Ammon's horn (tissue), 1 donor: Measurements from ENCODE around the gene PCARE.

ENCODE experiments used
- DNase-seq: peaks from one replicate; pipeline ENCODE4 v3.0.0-alpha.2; 2016; ENCODE audit warnings: low spot score

PCARE gene

DNA sequence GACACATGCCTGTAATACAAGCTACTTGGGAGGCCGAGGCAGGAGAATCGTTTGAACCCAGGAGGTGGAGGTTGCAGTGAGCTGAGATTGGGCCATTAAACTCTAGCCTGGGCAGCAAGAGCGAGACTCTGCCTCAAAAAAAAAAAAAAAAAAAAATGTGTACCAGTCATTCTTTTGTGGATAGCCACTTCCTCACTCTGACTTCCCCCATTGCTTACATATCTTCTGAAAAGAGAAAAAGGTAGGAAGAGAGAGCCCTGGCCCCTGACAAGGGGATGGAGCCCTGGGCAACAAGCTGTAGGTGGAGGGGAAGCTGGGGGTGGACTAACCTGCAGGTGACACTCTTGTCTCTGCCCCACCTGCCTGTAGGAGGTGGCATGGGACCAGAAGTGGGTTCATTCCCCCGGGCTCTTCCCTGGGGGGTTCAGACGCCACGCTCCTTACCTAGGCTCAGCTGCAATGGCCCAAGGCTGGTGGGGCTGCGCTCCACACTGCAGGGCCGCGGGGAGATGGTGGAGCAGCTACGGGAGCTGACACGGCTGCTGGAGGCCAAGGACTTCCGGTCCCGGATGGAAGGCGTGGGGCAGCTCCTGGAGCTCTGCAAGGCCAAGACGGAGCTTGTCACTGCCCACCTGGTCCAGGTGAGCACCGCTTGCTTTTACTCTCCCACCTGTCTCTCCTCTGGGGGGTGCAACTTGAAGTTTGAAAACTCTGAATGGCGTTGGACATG is 39.1 kb downstream of the PCARE start:
- no peak for DNase-seq

DNA sequence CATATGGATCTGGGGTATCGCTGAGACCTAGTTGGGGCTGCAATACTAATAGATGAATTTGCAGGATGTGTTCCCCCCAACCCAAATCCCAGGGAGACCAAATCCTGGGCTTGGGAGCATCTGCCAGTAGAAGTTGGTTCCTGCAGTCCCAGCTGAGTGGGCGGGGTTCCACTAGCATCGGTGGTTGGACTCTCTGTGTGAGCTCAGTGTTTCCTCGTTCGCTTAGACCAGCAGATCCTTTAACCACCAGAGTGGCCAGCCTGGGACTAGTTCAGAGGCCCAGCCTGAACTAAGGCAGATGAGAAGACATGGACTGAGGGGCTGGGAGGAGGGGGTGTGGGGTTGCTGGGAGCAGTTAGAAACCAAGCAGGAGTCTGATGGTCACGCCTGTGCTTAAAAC is 40.7 kb downstream of the PCARE start:
- no peak for DNase-seq

DNA sequence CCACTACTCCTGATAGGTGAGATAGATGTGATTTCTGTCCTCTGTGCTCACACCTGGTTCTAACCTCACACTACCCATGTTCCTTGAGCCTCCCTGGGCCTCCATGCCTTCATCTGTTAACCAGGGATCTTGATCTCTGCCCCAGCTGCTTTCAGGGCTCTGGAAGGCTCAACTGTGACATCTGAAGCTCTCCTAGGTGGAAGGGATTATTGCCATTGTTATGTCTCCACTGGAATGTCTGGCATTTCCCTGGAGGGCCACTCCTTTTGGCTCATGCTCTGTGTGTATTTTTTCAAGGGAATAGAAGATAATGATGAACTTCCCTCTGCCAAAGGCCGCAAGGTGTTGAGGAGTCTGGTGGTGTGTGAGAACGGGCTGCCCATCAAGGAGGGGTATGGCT is 41.2 kb downstream of the PCARE start:
- no peak for DNase-seq

DNA sequence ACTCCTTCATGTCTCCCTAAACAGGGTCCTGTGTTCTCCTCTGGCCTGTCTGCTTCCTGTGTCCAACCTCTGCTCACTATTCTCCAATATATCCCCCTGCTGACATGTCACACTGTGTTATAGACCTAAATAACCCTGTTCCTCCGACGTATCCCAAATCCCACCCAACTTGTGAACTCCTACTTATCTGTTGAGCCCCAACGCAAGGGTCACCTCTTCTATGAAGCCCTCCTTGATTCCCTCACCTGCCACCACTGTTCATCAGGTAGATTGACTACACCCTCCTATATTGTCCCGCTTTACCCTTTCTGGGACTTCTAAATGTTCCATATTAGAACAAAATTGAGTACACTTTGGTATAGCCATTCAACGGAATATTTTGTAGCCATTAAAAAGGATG is 42.1 kb downstream of the PCARE start:
- no peak for DNase-seq

DNA sequence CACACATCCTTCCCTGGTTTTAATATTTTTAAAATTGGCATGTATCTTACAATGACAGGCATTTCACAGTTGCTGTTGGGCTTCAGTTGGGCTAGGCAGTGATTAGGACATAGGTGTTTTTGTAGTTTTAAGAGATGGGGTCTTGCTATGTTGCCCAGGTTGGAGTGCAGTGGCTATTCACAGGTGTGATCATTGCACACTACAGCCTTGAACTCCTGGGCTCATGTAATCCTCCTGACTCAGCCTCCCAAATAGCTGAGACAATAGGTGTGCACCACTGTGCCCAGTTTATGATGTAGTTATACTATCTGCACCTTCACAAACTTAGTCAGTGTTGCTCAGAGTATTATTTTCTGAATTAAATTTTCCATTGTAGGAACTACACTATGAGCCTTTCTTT is 43.3 kb downstream of the PCARE start:
- DNase-seq, result no peak

DNA sequence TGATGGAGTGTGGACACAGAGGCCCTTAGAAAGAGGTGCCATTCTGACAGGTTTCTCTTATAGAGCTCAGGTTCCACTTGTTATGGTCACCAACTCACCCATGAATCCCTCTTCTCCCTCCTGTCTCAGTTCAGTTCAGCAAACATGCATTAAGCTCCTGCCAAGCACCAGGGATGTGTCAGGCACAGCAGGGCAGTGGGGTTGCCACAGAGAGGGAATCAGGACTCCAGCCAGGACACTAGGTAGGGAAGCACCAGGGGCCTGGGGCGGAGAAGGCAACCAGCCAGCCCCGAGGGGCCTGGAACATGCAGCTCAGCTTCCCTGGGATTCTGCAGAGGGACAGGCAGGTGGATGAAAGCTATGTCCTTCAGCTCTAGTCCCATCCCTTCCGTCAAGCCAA is 48.6 kb downstream of the PCARE start:
- DNase-seq, result no peak

DNA sequence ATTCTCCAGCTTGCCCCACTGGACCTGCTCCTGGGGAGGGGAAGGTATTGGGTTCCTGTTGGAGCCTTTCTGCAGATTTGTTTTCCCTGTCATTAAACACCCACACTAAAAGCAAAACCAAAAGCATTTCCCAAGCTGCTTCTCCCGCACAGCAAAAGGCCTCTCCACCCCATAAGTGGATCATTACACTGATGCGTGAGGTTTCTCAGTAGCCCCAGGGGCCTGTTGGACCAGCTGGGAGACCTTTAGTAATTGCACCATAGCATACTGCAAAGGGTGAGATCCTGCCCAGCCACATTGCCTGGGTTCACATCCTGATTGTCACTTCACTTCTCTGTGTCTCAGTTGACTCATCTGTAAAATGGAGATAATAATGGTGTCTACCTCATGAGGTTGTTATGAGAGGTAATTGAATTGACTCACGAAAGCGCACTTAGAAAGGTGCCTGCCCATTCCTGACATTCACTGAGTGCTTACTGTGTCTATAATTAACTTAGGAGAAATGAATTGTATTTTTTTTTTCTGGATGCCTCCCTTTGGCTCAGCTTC is 49.4 kb downstream of the PCARE start:
- DNase-seq, result no peak

DNA sequence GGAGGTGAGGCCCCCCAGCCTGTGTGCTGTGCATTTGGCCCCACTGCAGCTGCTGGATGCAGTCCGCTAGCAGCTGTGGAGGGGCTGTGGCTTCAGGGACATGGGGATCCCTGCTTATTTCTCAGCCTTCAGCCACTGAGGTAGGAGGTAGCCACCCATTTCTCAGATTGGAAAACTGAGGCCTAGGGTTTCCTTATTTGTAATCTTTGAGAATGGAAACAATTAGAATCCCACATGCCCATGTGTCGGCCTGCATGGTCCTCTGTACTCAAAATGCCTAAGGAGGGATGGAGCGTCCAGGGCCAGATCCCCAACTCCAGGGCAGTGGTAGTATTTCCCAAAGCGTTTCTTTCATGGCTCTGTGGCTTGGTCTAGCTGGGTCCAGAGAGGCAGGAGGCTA is 51.1 kb downstream of the PCARE start:
- no peak for DNase-seq

DNA sequence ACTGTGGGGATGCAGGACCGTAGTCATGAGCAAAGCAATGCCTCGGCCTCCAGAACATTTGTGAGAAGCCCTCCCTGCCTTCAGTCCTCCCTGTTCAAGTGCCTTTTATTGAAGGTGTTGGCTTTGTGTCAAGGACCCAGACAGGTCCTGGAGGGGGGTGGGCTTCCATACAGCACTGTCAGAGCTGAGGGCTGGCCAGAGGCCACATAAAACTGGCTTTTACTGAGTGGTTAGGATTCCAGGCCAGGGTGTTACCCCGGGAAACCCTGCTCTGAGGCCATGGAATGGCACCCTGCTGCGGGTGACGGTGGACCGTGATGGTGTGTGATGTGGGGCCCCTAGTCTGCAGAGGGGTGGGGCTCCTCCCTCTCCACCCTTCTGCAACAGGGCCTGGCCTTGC is 51.6 kb downstream of the PCARE start:
- peak; percentile 31 for DNase-seq

DNA sequence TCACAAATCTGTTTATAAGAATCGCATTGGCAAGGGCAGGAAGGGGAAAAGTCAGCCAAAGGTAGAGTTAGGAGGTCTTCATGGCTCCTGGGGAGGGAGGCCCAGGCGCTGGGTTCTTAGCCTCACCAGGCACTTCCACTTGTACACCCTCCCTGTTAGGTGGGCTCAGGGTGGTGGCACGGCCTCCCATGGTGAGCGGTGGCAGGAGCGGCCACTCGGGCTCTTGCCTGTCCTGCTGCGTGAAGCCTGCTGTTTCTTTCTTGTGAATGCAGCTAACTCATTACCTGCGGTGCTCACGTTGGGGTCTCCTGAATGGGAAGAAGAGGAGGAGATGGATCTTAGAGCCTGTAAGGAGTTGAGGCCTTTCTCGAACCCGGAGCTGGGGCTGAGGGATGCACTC is 52.4 kb downstream of the PCARE start:
- DNase-seq, result no peak

DNA sequence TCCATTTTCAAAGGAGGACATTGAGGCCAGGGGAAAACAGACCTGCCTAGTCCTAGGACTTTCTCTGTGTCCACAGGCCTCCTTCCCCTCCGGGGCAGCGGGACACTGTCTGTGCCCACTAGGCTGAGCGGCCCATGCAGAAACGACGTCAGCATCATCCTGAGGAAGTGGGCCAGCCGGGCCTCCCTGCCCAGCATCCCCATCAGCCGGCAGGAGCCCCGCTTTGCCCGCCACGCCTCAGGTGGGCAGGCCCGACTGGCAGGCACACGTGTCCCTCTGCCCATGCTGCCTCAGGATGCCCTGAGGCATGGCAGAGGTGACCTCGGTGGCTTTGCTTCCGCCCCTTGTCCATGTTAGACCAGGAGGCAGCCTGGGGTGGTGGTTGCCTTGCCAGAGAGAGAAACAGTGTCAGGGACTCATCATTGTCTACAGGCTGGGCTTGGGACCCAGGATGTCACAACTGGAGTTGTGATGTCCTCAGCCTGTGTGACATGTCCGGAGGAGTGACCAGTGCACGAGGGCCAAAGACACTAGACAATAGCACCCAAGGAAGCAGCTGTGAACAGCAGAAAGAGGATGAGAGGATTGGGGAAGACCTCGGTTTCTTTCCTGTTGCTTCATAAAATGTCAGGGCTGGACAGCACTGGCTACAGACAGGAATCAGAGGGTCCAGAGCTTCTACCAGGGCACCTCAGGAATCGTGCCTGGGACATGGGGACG is 56.4 kb downstream of the PCARE start:
- DNase-seq, result no peak

DNA sequence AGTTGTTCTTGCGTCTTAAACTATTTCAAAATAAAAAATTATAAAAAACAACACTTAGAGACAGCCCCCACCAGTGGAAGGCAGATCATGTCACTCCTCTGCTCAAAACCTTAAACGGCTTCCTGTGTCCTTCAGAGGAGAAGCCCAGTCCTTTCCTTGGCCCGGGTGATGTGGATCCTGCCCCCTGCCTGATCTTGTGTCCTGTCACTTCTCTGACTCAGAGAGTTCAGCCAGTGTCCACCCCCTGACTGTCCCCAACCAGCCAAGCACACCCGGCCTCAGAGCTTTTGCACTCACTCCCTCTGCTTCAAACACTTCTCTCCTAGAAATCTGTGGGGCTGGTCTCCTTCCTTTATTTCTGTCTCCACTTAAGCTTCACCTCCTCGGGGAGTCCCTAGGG is 57.8 kb downstream of the PCARE start:
- no peak for DNase-seq

DNA sequence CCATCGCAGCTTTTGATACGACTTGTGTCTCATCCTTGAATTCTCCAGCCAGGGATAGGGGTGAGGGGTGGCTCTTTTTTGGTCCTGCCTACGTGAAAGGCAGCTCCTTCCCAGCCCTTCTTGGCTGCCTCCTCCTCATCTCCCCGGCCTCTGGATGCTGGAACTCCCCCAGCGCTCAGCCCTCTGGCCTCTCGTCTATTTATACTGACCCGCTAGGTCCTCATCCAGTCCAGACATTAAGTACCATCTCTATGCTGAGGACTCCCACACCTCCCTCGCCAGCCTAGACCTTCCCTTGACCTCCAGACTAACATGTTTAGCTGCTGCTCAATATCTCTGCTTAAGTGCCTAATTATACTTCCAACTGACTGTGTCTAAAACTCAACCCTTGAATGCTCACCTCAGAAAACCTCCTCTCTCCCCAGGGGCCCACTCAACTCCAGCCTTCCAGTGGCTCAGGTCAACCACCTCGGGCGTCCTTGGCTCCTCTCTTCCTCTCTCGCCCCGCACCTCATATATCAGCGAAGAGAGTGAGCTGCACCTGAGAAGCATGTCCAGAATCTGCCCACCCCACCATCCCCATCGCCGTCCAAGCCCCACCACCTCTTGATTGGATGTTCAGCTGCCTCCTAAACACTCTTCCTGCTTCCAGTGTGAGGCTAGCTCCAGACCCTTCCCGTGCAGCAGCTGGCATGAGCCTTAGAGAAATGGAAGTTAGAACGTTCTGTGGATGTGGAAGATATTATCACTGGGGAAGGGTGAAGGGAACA is 58.4 kb downstream of the PCARE start:
- no peak for DNase-seq

DNA sequence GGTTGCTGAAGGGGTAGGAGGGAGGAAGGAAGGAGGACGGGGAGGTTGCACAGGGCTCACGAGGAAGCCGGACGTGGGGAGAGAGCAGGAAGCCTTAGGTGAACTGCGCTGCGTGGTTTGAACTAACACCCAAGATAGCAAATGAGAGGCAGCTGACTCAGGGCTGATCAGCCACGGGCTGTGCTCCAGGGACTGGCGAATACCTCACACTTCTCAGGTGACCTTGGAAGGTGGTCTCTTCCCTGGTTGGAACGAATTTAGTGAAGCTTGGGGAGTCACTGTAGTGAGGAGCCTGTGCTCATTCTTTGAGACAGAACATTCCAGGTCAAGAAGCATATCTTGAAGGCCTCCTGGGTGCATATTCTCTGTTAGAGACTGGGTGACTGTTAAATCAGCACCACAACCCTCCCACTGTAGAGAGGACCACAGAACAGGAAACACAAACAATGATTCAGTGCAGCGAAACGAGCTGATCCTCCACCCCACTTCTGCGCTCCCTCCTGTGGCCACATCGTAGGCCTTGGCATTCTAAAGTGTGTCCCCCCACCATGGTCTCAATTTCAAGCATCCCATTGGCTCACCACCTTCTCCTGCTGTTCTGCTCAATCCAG is 59.4 kb downstream of the PCARE start:
- DNase-seq, result no peak

DNA sequence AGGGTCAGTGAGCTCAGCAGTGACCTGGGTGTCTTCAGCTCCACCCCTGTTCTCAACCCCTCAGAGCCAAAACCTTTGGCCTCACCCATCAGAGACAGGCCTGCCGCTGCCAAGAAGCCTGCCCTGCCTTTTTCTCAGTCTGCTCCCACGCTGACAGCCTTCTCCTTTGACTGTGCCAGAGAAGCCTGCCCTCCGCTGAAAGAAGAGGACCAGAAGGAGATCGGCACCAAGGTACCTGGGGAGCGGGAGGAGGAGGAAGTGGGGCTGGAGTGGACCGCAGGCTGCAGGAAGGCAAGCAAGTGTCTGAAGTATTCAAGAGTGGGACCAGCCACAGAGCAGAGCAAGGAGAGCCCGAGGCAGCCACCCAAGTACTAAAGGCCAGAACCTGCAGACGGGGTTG is 60.0 kb downstream of the PCARE start:
- no peak for DNase-seq

DNA sequence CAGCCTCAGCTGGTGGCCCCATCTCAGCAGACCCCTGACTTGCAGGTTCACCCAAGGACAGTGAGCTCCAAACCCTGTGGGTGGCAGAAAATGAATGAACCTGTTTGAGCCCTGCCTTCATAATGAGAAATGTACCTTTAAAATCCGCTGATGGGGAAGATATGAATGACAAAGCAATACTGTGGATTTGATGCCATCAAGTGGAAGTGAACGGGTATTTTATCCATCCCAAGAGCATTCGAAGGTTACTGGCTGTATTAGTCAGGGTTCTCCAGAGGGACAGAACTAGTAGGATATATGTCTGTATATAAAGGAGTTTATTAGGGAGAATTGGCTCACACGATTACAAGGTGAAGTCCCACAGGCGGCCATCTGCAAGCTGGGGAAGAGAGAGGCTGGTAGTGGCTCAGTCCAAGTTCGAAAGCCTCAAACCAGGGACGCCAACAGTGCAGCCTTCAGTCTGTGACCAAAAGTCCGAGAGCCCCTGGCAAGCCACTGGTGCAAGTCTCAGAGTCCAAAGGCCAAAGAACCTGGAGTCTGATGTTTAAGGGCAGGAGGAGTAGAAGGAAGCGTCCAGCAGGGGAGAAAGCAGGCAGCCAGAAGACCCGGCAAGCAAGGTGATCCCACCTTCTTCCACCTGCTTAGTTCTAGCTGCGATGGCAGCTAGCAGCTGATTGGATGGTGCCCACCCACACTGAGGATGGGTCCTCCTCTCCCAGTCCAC is 61.1 kb downstream of the PCARE start:
- no peak for DNase-seq

DNA sequence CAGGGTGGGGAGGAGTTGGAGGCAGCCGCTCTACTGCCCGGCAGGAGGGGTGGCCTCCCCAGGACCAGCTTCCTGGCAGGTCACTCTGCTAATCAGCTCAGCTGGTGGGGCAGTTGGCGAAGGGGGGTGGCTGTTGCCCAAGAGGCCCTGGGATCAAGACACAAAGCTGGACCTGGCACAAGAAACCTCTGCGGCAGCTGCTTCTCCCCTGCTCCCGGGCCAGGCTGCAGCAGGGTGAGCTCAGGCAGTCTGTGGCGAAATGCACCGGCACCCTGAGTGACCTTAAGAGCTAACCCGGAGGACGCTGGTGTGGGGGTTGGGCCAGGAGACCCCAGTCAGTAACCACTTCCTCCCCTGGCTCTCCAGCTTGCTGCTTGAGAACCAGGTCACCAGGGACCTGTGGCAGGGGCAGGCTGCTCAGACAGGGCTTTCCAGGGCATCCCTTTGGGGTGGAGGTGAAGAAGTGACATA is 62.1 kb downstream of the PCARE start:
- DNase-seq, result no peak
